ENCODE data around the gene BBS2. TPM values are rescaled to one million over a fixed set of nuclear protein-coding genes. Genes with fewer than 3 reads are reported as not detected.

The BBS2 gene
- total and polyA plus RNA-seq, 2 experiments from 2014 or later: 32.8 to 50.4 TPM

DNA sequence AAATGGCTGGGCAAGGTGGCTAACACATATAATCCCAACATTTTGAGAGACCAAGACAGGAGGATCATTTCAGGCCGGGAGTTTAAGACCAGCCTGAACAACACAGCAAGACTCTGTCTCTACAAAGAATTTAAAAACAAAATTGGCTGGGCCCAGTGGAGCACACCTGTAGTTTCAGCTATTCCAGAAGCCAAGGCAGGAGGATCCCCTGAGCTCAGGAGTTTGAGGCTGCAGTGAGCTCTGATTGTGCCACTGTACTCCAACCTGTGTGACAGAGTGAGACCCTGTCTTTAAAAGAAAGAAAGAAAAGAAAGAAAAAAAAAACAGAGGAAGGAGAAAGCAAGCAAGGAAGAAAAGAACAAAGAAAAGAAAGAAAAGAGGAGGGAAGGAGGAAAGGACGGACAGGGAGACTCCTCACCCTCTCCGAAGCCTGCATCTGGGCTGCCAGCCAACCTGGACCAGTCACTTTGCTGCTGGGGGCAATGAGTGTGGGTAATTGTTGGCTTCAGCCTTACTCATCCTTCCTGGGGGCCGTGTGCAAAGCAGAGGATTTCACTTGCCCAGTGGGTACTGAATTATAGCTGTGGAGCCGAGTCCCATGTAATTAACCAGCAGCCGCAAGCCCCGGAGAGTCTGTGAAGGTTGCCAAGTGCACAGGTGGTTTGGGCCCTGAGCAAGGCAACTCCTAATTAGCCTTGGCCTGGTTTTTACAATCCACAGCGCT, 38.4 kb upstream of the BBS2 start:
- TF ChIP-seq, protein P1, sequence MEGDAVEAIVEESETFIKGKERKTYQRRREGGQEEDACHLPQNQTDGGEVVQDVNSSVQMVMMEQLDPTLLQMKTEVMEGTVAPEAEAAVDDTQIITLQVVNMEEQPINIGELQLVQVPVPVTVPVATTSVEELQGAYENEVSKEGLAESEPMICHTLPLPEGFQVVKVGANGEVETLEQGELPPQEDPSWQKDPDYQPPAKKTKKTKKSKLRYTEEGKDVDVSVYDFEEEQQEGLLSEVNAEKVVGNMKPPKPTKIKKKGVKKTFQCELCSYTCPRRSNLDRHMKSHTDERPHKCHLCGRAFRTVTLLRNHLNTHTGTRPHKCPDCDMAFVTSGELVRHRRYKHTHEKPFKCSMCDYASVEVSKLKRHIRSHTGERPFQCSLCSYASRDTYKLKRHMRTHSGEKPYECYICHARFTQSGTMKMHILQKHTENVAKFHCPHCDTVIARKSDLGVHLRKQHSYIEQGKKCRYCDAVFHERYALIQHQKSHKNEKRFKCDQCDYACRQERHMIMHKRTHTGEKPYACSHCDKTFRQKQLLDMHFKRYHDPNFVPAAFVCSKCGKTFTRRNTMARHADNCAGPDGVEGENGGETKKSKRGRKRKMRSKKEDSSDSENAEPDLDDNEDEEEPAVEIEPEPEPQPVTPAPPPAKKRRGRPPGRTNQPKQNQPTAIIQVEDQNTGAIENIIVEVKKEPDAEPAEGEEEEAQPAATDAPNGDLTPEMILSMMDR (IDR thresholded peaks at IDR 0.05; ENCODE audit: low read depth, low read length): no peak
- peaks cover 4% of the 10 kb centered on the region for H3K27me3 ChIP-seq
- H3K4me1 ChIP-seq (ENCODE audit: low read depth): no peaks in the 10 kb centered on the region
- H3K27ac ChIP-seq: no peak overlapping the region
- no peak overlapping the region for H3K4me3 ChIP-seq
- DNase-seq (ENCODE audit: low read depth in 1 of 2, low spot score in 1 of 2): peak in 1 of 2 donors; percentile 46
- H3K9me3 ChIP-seq (ENCODE audit: low read depth): no peaks in the 10 kb centered on the region
- no peaks in the 10 kb centered on the region for H3K36me3 ChIP-seq

DNA sequence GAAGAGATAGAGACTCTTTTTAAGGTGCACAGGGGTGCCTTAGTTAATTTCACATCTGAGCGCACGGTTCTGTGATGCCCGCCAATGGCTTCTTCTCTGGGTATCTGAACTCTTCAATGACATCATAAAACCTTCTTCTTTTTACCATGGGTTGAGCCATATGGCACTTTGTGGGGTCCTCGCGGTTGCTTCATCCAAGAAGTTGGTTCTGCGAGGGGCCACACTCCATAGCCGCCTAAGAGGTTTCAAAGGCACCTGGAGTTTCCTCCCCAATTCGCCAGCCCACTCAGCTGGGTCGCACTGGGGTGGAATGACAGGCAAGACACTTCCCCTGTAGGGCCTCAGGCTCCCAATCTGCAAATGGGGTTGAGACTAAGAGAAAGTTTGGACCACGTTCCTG, 34.6 kb upstream of the BBS2 start:
- Histone ChIP-seq H3K4me3 (no peak overlapping the region), H3K27ac (no peak overlapping the region), H3K9me3 (ENCODE audit: low read depth) (no peaks in the 10 kb centered on the region), H3K4me1 (ENCODE audit: low read depth) (peaks cover 4% of the 10 kb centered on the region), H3K27me3 (peaks cover 4% of the 10 kb centered on the region), H3K36me3 (no peaks in the 10 kb centered on the region)
- TF ChIP-seq, protein P1 (IDR thresholded peaks at IDR 0.05; ENCODE audit: low read depth, low read length): no peak
- DNase-seq (ENCODE audit: low read depth in 1 of 2, low spot score in 1 of 2): no peak

DNA sequence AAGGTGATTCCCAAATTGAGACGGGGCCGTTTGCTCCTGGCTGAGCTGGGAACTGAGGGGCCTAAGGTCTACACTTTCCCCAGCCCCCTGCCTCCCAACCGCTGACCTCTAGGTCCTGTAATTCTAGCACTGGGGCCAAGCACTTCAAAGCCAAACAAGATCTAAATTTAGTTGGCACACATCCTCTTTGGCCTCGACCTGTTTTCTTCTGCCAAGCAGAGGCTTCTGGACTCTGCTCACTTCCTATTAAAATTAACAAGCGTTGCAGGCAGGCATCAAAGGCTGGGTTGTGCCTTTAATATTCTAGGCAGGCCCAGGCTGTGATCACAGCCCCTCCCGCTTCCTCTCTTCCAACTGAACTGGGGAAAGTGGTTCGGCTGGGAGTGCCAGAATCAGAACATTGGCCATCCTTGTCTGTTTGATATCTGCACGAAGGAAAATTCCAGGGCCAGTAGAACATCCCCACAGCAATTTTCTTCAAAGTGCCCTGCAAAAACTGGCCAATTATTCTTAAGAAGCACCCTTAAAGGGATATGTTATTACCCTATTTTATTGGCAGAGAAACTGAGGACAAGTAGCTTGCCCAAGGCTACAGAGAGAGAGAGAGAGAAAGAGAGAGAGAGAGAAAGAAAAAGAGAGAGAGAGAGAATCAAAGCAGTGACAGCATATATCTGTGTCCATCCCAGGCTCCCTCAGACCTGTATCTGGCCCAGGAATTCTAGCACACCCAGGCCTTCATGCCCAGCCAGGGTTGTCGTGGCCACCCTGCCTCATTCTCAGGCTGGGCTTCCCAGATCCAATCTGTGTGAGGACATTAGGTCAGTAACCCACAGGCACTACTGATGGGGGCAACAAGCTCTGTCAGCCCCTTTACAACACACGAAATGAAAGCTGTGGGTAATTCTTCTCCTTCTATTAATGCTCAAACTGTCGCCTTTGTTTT, 32.2 kb upstream of the BBS2 start:
- TF ChIP-seq, protein P1 (IDR thresholded peaks at IDR 0.05; ENCODE audit: low read depth, low read length): no peak
- H3K4me1 ChIP-seq (ENCODE audit: low read depth): peaks cover 13% of the 10 kb centered on the region
- no peaks in the 10 kb centered on the region for H3K9me3 ChIP-seq (ENCODE audit: low read depth)
- H3K4me3 ChIP-seq: no peak overlapping the region
- H3K27me3 ChIP-seq: peaks cover 4% of the 10 kb centered on the region
- H3K27ac ChIP-seq: peak overlapping the region; percentile 23
- peak in 1 of 2 donors; percentile 18 for DNase-seq (ENCODE audit: low read depth in 1 of 2, low spot score in 1 of 2)
- no peaks in the 10 kb centered on the region for H3K36me3 ChIP-seq

DNA sequence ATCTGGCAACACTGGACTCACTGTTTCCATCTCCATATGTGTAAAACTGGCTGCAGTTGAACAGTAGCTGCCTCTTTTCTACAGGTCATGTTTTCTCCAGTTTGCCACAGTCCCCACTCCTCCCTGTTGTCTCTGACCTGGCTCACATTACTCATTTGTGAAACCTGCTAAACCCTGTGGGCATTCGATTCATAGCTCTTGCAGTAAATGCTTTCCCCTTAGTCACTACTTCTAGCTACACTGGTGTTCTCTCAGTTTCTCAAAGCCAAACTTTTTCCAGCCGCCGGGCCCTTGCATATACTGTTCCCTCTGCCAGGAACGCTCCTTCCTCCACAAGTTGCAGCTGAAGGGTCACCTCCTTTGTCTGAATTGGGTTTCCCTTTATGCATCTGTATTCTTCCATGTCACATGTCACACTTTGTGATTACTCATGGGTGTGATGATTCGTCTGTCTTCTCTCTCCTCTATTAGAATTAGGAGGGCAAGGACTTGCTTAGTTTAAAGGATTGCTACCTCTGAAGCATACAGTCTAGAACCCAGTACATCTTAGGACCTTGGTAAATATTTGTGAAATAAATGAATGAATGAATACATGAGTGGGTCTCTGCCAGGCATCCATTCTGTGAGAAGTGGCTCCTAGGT, 30.0 kb upstream of the BBS2 start:
- TF ChIP-seq, protein P1 (IDR thresholded peaks at IDR 0.05; ENCODE audit: low read depth, low read length): no peak
- no peak overlapping the region for H3K27ac ChIP-seq
- no peaks in the 10 kb centered on the region for H3K9me3 ChIP-seq (ENCODE audit: low read depth)
- no peaks in the 10 kb centered on the region for H3K36me3 ChIP-seq
- no peak for DNase-seq (ENCODE audit: low read depth in 1 of 2, low spot score in 1 of 2)
- H3K4me3 ChIP-seq: no peak overlapping the region
- H3K27me3 ChIP-seq: no peaks in the 10 kb centered on the region
- H3K4me1 ChIP-seq (ENCODE audit: low read depth): peaks cover 16% of the 10 kb centered on the region

DNA sequence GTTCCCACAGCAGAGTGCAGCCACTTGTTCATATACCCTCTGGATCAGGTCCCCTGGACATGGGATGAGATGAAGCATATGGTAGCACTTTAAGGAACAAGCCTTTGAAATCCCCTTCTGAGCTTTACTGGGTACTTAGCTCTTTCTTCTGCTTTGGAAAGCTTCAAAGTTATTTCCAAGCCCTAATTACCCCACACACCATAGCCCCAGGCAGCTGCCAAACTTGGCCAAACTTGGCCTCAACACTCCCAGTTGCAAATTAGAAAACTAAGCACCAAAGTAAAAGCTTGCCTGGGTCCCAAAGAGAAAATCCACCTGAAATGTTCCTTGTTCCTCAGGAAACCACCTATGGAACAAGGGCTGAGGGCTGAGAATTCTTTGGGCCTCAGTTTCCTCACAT, 29.3 kb upstream of the BBS2 start:
- peaks cover 16% of the 10 kb centered on the region for H3K4me1 ChIP-seq (ENCODE audit: low read depth)
- TF ChIP-seq, protein P1 (IDR thresholded peaks at IDR 0.05; ENCODE audit: low read depth, low read length): no peak

More for the DNA sequence above, 29.3 kb upstream of the BBS2 start:
- DNase-seq (ENCODE audit: low read depth in 1 of 2, low spot score in 1 of 2): no peak
- no peak overlapping the region for H3K4me3 ChIP-seq
- H3K27me3 ChIP-seq: no peaks in the 10 kb centered on the region
- H3K9me3 ChIP-seq (ENCODE audit: low read depth): no peaks in the 10 kb centered on the region
- no peaks in the 10 kb centered on the region for H3K36me3 ChIP-seq
- H3K27ac ChIP-seq: no peak overlapping the region

Data from cardiac muscle cell (in vitro differentiated cells and primary cell).